Activated CD4-positive, alpha-beta T cell treated with anti-CD3 and anti-CD28 coated beads, Interleukin-2, amount 50 U/mL, for 4 hours (primary cell): ENCODE measurements around the gene DMWD.
"Not testable (repeated sequence)": the region's sequence is repeated elsewhere in the genome, so short reads cannot be mapped to it uniquely, and the experiment has no call there.

ENCODE experiments used
- DNase-seq, 2 experiments: peaks; one replicate each; pipeline ENCODE4 v3.0.0-alpha.2; 2020

Gene DMWD

GRCh38 chr19:45768984-45769782, 23.5 kb downstream of the DMWD start, which contains the start of gene SIX5:
Gene SIX5 (minus strand): TSS chr19:45769252. CDS start chr19:45768844, 408 bp downstream.
- DNase-seq, result peak; percentile 89 to 90

GRCh38 chr19:45768655-45768983, 24.0 kb downstream of the DMWD start:
- DNase-seq, result peak in 1 of 2 experiments; percentile 19

GRCh38 chr19:45767881-45768654, 24.6 kb downstream of the DMWD start:
- DNase-seq, result no peak

GRCh38 chr19:45767410-45767880, 25.2 kb downstream of the DMWD start:
- no peak for DNase-seq

- no peak for DNase-seq
These were observed 25.7 kb downstream of the DMWD start for GRCh38 chr19:45766869-45767346.

- no peak for DNase-seq
These were observed 26.3 kb downstream of the DMWD start for GRCh38 chr19:45766296-45766868.

- DNase-seq, result no peak
These were observed 26.8 kb downstream of the DMWD start for GRCh38 chr19:45765702-45766295.

- DNase-seq, result no peak
These were observed 27.5 kb downstream of the DMWD start for GRCh38 chr19:45764945-45765701.

GRCh38 chr19:45764475-45764874, 28.2 kb downstream of the DMWD start:
- DNase-seq, result no peak

- no peak for DNase-seq
These were observed 28.9 kb downstream of the DMWD start for GRCh38 chr19:45763691-45764294.

- no peak for DNase-seq
These were observed 29.6 kb downstream of the DMWD start for GRCh38 chr19:45762870-45763631.

- no peak for DNase-seq
These were observed 30.9 kb downstream of the DMWD start for GRCh38 chr19:45761714-45762113.

- DNase-seq, result no peak
These were observed 33.7 kb downstream of the DMWD start for GRCh38 chr19:45758921-45759320.

GRCh38 chr19:45757695-45758094, 35.0 kb downstream of the DMWD start:
- no peak for DNase-seq

- no peak for DNase-seq
These were observed 38.3 kb downstream of the DMWD start for GRCh38 chr19:45754323-45754722.

- DNase-seq, result no peak
These were observed 39.1 kb downstream of the DMWD start for GRCh38 chr19:45753548-45753947.

GRCh38 chr19:45752639-45753038, 40.0 kb downstream of the DMWD start:
- DNase-seq, result no peak

GRCh38 chr19:45751483-45751882, 41.2 kb downstream of the DMWD start:
- not testable (repeated sequence) for DNase-seq

- DNase-seq, result no peak
These were observed 45.1 kb downstream of the DMWD start for GRCh38 chr19:45747513-45747912.

GRCh38 chr19:45746866-45747265, 45.8 kb downstream of the DMWD start:
- no peak for DNase-seq

GRCh38 chr19:45745606-45746005, 47.0 kb downstream of the DMWD start:
- DNase-seq, result no peak
